CMK (cell line): ENCODE data around the gene HOMER3.
A peak's percentile ranks its signal among the peaks of the same experiment; 100 is the strongest.
"Not testable (repeated sequence)": the region's sequence is repeated elsewhere in the genome, so short reads cannot be mapped to it uniquely, and the experiment has no call there.

Experiments
- DNase-seq: peaks from one replicate; pipeline ENCODE4 v3.0.0-alpha.2; 2010; ENCODE audit warnings: low read depth

Gene HOMER3

GRCh38 chr19:18922228-18922985, 18.6 kb downstream of the HOMER3 start:
- no peak for DNase-seq

DNA sequence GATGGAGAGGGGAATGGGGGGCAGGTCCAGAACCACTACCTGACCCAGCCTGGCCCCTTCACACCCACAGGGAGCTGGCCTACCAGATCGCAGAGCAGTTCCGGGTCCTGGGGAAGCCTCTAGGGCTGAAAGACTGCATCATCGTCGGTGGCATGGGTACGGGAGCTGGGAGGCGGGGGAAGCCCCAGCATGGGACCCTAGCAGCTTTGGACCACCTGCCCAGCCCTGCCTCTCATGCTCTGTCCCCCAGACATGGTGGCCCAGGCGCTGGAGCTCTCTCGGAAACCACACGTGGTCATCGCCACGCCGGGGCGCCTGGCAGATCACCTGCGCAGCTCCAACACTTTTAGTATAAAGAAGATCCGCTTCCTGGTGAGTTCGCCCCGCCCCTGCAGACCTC, 19.4 kb downstream of the HOMER3 start:
- DNase-seq = no peak

DNA sequence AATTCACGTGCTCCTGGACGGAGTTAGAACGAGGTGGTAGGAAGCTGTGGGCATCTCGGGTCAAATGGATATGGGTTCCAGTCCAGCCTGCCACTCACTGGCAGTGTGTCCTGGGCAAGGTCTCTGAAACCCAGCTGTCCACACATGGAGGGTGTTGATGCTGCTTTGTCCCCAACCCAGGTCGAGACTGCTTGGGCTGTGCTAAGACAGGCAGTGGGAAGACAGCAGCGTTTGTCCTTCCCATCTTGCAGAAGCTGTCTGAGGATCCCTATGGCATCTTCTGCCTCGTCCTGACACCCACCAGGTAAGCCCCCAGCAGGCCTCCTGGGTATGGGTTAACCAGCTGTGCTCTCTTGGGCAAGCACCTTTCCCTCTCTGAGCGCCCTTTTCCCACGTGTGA, 20.6 kb downstream of the HOMER3 start:
- no peak for DNase-seq

- DNase-seq = no peak
Measured at GRCh38 chr19:18919900-18920214, 21.2 kb downstream of the HOMER3 start.

DNA sequence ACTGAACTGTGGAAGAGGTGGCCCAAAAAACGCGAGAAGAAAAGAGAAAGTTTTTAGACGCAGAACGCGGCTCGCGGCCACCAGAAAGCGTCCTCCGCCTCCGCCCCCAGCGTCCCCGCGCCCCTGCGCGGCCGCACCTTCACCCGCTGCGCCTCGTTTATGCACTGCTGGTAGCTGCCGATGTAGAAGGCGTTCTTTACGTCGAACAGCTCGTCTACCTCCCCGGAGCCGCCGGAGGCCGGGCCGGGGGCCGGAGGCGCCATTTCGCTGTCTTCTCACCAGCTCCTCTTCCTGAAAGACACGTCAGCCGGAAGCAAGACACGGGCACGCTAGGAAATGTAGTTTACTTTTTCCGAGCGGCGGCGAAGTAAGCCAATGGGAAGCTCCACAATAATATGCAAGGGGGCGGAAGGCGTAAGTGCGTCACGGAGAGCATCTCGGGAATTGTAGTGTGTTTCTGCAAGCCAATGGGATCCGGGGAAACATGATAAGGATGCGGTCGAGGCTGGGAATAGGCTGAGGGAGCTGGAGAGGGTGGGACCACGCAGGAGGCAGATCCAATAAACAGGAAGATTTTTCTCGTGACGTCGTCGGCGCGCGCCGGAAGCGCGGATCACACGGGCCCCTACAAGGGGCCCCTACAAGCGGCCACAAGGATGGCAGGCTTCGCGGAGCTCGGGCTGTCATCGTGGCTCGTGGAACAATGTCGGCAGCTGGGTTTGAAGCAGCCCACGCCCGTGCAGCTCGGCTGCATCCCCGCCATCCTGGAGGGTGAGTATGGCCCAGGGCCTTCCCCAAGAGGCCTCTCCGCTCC, 21.7 kb downstream of the HOMER3 start, which contains the start of the genes COPE and DDX49:
TSS of gene COPE (minus strand) at position 302 of the 814 bp plus-strand sequence. CDS start at position 263, 39 bp downstream.
TSS of gene DDX49 (plus strand) at position 630 of the 814 bp plus-strand sequence. CDS start at position 657, 27 bp downstream.
- DNase-seq = peak; percentile 97

DNA sequence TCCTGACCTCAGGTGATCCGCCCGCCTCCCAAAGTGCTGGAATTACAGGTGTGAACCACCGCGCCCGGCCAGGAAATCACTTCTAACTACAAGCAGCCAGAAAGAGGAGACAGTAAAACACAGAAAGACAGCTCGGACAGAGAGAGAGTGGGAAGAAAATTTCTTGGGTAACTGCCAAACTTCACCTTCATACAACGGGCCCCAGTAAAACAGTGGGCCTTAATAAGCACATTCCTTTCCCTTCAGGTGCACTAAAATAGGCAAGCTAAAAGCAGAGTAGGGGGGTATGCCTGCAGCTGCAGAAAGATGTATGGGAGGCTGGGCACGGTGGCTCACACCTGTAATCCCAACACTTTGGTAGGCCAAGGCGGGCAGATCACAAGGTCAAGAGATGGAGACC, 23.4 kb downstream of the HOMER3 start:
- DNase-seq = not testable (repeated sequence)

DNA sequence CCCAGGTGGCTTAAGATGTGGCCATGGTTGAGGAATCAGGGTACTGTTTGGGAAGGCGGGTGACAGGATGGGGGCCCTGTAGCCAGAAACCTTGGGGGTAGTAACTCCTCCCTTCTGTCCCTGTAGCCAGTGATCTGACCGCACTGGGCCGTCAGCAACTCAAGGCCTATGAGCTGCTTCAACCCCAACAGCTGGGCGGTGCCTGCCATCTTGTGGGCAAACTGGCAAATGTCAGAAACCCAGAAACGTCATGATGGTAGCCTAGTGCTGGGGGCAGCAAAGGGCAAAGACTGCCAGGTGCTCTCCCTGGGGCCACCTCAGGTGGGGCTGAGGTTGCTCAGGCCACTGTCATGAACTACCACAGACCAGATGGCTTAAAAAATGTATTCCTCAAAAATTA, 25.4 kb downstream of the HOMER3 start:
- DNase-seq = no peak

- no peak for DNase-seq
Measured at GRCh38 chr19:18913466-18913865, 27.6 kb downstream of the HOMER3 start.

- DNase-seq = no peak
Measured at GRCh38 chr19:18912933-18913332, 28.1 kb downstream of the HOMER3 start.

DNA sequence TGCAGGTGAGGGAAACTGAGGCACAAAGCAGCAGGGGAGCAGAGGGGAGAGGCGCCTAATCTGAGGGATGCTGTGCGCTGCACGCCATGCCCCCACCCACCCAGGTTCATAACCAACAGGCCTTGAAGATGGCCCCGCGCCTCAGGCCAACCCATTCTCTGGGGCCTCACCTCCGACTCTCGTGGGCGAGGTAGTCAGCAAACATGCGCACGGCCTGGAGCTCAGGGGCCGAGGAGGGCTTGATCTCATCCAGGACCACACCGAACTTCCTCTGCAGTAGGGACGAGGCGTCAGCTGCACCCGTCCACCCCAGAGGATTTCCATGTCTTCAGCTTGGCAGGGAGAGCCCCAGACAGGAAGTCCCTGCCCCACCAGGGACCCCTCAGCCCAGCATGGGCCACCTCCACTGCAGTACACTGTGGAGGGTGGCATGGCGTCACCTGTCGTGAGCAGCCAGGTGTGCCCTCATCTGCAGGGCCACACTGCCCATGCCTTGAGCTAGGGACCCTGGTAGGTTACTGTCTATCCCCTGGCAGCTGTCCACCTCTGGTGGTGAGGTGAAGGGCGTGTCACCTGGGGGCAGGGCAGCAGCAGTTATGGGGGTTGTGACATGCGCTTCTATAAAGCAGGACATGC, 30.1 kb downstream of the HOMER3 start:
- no peak for DNase-seq

- no peak for DNase-seq
Measured at GRCh38 chr19:18910010-18910409, 31.0 kb downstream of the HOMER3 start.

GRCh38 chr19:18908917-18909619, 31.9 kb downstream of the HOMER3 start:
- DNase-seq = no peak

DNA sequence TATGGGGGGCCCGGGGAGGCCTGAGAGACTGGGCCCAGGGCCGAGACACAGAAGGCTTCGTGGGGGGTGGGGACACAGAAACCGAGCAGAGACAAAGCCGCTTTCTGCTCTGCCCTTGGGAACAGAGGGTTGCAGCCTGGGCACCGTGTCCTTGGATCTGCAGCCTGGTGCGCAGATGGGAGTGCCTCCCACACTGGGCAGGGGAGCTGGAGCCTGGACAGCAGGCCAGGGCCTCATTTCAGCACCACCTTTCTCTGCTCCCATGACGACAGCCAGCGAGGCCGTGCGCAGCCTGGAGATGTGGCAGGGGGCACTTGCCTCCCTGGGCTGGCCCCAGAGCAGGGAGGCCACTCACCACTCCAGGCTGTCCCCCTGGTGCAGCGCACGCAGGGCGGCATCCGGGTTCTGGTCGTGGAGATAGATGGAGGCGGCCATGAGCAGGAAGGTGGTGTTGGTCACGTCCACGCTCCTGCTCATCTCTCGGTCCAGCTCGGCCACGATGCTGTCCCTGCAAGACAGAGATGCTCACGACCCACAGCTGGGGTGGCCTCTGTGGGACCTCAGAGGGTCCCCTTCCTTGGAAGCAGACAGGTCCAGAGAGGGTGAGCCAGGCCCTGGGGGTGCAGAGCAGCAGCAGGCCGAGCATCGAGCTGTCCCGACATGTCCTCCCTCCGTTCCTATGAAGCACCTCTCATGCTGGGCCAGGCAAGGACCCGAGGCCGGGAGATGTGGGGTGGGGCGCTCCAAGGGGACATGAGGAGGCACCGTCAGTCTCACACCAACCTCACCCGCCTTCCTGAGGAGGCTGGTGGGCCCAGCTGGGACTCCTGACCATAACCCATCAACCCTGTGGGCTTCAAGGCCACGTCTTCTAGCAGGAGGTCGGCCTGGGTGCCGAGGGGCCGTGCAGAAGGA, 34.2 kb downstream of the HOMER3 start:
- no peak for DNase-seq

DNA sequence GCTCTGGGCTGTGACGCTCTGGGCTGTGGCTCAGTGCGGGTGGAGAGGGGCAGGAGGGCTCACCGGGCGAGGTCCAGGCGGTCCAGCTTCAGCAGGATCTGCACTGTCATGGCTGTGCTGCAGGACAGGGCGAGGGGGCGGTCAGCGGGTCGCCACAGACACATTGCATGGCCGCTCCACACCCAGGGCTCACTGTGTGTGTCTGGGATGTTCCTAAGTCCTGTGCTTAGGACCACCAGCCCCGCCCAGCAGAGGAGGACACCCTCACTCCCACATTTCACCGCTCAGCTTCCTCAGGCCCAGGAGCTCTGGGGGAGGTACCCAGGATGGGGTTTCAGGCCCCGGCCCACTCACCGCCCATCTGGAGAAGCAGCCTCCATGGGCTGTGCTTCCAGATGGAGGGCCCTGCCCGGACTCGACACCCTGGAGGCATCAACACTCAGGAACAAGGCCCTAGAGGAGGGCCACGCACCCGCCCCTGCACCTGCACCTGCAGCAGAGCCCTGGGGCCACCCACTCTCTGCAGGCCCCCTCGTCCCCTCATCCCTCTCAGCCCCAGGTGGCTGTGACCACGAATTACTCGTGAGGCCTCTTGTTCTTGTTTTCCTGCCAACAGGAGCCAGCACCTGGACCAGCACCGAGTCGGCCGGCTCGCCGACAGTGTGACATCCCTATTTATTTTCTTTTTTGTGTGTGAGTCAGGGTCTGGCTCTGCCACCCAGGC, 35.3 kb downstream of the HOMER3 start:
- DNase-seq = no peak

DNA sequence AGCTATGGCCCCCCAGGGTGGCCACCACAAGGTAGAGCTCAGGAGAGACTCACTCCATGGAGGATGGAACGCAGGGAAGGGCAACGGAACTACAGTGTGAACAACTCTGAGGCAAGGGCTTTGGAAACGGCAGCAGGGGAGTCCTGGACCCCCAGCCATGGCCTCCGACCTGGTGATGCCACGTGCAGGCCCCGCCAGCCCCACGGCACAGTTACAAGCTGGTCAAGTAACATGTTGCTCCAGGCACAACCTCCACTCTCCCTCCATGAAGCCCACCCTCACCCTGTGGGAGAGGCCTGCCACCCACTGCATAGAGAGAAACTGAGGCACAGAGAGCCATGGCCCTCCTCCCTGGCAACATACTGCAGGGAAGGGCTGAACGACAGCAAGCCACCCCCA, 36.0 kb downstream of the HOMER3 start:
- DNase-seq = no peak

DNA sequence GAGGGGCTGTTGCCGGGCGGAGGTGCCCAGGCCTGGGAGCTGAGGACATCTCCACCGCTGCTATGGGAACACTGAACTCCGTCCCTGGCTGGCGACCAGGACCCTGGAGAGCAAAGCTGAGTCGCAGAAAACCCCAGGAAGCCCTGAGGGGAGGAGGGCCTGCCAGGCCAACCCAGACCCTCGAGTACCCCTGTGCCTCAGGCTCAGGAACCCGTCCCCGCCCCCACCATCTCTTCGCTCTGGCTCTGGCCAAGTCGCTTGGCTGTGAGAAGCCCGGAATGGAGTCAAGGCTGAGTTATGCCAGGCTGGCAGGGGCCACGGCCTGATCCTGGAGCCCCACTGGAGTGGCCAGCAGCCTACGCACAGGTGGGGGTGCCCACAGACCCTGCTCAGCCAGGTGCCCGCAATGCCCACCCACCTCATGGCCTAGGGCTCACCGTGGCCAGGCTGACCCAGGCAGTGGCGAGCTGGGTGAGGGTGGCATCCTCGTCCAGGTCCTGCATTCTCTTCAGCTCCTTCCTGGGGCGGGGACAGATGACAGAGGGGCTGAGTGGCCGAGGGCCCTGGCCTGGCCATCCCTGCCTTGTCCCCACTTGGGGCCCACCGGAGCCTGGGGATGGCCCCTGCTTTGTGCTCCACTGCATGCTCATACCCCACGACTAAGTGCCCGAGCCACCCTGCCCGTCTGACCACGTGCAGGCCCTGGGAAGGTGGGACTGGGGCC, 36.5 kb downstream of the HOMER3 start:
- DNase-seq = no peak

DNA sequence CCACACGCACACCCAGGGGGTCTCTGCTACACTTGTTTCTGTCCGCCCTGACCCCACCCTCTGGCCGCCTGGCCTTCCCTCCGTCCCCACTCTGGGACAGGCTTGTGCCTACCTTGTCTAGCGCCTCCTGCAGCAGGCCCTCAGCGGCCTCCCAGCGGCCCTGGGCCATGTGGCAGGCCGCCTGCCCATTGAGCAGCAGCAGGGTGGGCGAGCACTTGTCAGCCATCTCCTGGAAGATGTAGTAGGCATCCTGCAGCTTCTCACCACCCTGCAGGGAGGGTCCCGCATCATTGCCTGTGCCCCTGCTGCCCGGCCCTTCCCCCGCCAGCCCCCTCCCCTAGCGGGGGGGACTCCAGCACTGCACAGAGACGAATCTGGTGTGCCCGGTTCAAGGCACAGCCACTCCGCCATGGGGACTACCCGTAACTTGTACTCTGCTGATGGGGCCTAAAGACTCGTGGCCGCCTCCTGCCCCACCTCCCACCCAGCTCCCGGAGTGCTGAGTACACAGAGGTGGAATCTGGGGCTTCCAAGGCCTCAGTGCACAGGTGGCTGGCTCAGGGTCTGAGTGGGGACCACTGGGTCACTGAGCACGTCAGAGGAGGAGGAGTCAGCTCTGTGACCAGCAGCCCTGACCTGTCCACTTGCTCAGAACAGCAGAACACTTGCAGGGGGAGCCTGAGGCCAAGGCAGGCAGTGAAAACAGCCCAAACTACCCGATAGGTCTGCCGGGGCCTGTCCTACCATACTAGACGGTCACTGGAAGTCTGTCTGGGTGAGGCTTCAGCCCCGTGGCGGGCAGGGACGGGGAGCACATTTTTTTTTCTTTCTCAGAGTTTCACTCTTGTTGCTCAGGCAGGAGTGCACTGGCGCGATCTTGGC, 37.6 kb downstream of the HOMER3 start:
- DNase-seq = no peak

GRCh38 chr19:18902519-18902918, 38.5 kb downstream of the HOMER3 start:
- DNase-seq = not testable (repeated sequence)

DNA sequence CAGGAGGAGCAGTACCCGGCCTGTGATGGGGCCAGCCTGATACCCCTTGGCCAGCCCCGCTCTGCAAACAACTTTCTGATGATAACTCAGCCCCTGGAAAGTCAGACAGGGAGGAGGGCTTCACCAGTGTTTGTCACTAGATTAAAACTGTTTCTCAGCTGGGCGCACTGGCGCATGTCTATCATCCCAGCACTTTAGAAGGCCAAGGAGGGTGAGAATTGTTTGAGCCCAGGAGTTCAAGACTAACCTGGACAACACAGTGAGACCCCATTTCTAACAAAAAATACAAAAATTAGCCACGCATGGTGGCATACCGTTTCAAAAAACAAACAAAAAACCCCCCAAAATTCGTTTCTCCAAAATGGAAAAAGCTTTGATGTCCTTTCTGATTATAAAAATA, 39.5 kb downstream of the HOMER3 start:
- no peak for DNase-seq
